ENCODE data around the gene GP9. TPM values are rescaled to one million over a fixed set of nuclear protein-coding genes. Genes with fewer than 3 reads are reported as not detected.

GP9 gene
- polyA plus RNA-seq, 3 donors: 0.89 to 2.2 (median 0.92) TPM

DNA sequence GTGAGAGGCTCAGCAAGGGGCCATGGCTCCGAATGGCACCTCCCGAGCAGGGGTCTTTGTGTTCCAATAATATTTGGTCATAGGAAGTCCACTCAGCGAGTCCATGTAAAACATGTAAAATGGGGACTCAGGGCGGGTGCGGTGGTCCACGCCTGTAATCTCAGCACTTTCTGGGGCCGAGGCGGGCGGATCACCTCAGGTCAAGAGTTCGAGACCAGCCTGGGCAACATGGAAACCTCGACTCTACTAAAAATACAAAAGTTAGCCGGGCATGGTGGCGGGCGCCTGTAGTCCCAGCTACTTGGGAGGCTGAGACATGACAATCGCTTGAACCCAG, 33.1 kb upstream of the GP9 start:
- no peak for DNase-seq (ENCODE audit: low read depth in 3 of 3, low spot score in 2 of 3)

- DNase-seq (ENCODE audit: low read depth in 3 of 3, low spot score in 2 of 3): no peak
These were observed 31.7 kb upstream of the GP9 start for GRCh38 chr3:129028866-129029265.

DNA sequence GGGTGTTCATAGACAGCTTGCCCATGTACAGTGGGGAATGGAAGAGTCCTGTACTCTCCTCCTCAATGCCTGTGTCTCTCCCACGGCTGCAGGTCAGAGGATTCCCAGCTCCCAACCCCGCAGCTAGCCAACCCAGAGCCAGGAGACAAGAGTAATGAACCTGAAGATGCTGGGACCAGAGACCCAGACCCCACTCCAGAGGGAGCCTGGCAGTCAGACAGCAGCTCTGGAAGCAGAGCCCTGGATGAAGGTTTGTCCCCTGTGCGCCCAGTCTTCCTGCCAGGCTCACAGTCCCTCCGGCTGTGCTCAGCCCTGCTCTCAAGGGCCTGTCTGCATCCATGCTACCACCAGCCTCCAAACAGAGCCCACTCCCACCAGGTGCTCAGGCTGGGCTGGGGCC, 30.0 kb upstream of the GP9 start:
- no peak for DNase-seq (ENCODE audit: low read depth in 3 of 3, low spot score in 2 of 3)

- DNase-seq (ENCODE audit: low read depth in 3 of 3, low spot score in 2 of 3): no peak
These were observed 28.9 kb upstream of the GP9 start for GRCh38 chr3:129031476-129032215.

DNA sequence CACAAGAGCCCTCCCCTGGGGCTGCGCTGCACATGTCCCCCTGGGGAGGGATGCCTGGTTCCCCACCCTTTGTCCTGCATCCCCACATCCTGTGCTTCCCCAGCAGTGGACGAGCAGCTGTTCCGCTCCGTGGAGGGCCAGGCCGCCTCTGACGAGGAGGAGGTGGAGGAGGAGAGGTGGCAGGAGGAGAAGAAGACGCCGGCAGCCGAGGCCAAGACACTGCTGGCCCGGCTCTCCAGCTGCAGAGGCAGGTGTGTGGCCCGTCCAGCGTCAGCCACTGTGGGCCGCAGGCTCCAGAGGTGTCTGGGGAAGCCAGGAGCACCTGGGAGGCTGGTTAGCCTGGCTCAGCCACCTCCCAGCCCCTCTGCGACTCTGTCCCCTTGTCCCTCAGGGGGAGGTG, 27.9 kb upstream of the GP9 start:
- DNase-seq (ENCODE audit: low read depth in 3 of 3, low spot score in 2 of 3): no peak

- DNase-seq (ENCODE audit: low read depth in 3 of 3, low spot score in 2 of 3): no peak
These were observed 27.4 kb upstream of the GP9 start for GRCh38 chr3:129033151-129033550.

DNA sequence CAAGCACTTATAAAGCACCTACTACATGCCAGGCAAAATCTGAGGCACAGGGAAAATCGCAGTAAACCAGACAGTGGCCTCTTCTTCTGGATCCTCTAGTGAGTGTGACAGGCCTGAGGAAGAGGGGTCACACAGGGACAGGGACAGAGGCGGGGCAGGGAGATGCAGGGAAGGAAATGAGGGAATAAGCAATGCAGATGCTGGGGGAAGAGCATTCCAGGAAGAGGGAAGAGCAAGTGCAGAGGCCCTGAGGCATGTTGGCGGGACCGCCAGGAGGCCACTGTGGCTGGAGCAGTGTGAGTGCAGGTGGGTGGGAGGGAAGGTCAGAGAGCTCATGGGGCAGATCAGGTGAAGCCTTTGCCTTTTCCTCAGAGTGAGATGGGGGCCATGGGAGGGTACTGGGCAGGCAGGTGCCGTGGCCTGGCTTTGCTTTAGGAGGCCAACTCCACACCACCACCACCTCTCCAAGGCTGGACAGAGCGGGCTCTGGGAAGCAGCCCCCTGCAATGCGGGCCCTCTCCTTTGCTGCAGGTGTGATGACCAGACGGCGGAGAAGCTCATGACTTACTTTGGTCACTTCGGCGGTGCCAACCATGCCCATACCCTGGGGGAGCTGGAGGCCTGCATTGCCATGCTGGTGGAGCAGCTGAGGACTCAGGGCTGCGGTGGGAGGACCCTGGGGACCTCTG, 26.8 kb upstream of the GP9 start:
- no peak for DNase-seq (ENCODE audit: low read depth in 3 of 3, low spot score in 2 of 3)

GRCh38 chr3:129034642-129035041, 25.9 kb upstream of the GP9 start:
- DNase-seq (ENCODE audit: low read depth in 3 of 3, low spot score in 2 of 3): no peak

DNA sequence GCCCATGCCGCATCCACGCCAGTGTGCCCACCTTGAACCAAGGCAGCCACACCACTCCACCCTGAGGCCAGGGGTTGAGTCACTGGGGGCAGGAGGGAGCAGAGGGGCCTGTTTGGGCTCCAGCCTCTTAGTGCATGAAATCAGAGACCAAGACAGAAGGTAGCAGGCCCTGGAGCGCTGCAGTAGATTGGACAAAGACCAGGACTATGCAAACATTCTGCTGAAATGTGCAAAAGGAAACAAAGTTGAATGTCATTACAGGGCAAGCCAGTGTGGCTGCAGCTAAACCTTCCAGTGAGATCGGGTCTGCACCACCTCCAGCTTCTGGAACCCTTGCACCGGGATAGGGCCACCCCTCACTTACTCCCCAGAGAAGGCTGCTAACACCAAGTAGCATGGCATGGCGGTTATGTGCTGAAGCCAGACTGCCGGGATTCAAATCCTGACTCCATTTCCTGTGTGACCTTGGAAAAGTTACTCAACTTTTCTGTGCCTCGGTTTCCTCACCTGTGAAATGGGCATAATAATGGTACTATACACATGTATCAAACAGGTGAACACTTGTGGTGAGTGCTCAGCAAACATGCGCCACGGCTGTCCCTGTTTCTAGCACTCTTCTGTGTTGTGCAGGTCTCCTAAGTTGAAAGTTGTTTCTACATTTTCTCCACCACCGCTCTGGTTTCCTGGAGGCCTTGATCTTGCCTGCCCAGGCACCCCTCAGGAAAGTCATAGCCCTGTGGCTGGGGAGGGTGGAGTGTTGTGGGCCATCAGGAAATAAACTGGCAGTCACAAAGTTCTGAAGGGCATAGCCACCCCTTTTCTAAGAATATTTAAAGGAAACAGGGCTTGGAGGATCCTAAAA, 25.0 kb upstream of the GP9 start:
- DNase-seq (ENCODE audit: low read depth in 3 of 3, low spot score in 2 of 3): no peak

- no peak for DNase-seq (ENCODE audit: low read depth in 3 of 3, low spot score in 2 of 3)
These were observed 24.1 kb upstream of the GP9 start for GRCh38 chr3:129036222-129037092.

GRCh38 chr3:129037093-129037419, 23.5 kb upstream of the GP9 start:
- DNase-seq (ENCODE audit: low read depth in 3 of 3, low spot score in 2 of 3): no peak

- DNase-seq (ENCODE audit: low read depth in 3 of 3, low spot score in 2 of 3): no peak
These were observed 22.3 kb upstream of the GP9 start for GRCh38 chr3:129038121-129038855.

GRCh38 chr3:129039271-129040038, 21.1 kb upstream of the GP9 start:
- no peak for DNase-seq (ENCODE audit: low read depth in 3 of 3, low spot score in 2 of 3)

DNA sequence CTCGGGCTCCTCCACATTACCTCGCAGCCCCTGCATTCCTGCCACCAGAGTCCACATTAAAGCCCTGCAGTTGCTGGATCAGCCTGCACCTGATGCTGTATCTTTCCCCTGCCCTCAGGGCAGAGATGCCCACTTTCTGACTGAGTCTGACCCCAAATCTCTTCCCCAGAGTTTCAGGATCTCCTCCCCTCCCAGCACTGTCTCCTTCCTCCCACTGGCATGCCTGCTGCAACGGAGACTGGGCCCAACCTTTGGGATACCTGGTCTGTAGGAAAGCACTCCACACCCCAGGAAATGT, 20.6 kb upstream of the GP9 start:
- DNase-seq (ENCODE audit: low read depth in 3 of 3, low spot score in 2 of 3): no peak

GRCh38 chr3:129040579-129041300, 19.8 kb upstream of the GP9 start:
- no peak for DNase-seq (ENCODE audit: low read depth in 3 of 3, low spot score in 2 of 3)

DNA sequence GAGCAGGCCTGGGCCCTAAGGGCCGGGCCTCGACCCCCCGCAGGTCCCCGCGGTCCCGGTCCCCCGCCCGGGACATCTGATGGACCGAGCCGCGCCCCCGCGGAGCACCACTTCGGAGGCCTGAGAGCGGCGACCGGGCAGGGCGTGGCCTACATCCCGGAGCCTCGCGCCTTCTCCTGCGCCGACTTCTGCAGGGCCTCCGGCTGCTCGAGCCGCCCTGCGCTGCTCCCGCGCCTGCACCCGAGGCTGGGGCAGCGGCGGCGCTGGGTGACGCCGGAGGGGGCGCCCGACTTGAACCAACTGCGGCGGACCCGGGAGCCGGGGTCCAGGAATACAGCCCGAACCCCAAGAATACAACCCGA, 14.9 kb upstream of the GP9 start:
- no peak for DNase-seq (ENCODE audit: low read depth in 3 of 3, low spot score in 2 of 3)

DNA sequence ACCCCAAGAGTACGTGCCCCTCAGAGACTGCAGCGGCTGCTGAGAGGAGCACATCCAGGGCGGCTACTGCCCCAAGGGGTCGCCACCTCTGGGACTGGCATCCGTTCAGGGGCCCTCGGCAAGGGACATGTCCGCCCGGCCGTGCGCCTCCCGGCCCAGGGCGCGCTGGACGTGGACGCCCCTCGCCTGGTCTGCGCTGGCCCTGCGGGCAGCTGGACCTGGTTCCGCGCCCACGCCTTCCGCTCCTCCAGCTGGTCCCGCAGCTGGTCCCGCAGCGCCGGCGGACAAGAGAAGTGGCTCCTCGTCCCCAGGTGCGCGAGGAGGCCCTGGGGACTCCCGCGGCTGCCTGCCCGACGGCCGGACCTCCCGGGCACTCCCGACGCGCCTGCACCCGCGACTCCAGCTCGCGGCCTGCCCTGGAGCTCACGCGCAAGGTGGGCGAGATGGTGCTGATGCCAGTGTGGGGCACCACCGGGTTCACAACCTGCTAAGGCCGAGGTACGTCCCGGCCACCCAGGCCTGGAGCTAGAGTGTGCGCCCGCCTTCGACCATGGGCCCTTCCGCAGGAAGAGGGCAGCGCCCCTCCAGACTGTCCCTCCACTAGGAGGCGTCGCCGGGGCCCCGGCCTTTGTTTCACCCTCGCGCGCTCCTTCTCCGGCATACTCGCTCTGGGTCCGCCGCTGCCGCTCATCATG, 14.4 kb upstream of the GP9 start:
- DNase-seq (ENCODE audit: low read depth in 3 of 3, low spot score in 2 of 3): no peak

GRCh38 chr3:129046732-129047552, 13.6 kb upstream of the GP9 start:
- DNase-seq (ENCODE audit: low read depth in 3 of 3, low spot score in 2 of 3): no peak

All from right renal cortex interstitium (tissue), 3 donors.